Stimulated activated naive CD8-positive, alpha-beta T cell treated with anti-CD3 and anti-CD28 coated beads, Interleukin-15, Interleukin-2, amounts not matched to agents 100 ng/mL and 50 ng/mL, for 24 hours (primary cell): Measurements from ENCODE around the gene THAP4.
A peak's percentile ranks its signal among the peaks of the same experiment; 100 is the strongest.

Experiments used
- H3K27ac Mint-ChIP-seq: one replicate; pipeline ENCODE4 v1.8.0; 2021; ENCODE audit warnings: mild to moderate bottlenecking, mixed read lengths
- H3K27me3 Mint-ChIP-seq: one replicate; pipeline ENCODE4 v1.8.0; 2021; ENCODE audit warnings: mixed read lengths
- H3K36me3 Mint-ChIP-seq: one replicate; pipeline ENCODE4 v1.8.0; 2021; ENCODE audit warnings: low read depth, mixed read lengths
- H3K4me1 Mint-ChIP-seq: one replicate; pipeline ENCODE4 v1.8.0; 2021; ENCODE audit warnings: low read depth, mixed read lengths
- H3K4me3 Mint-ChIP-seq: one replicate; pipeline ENCODE4 v1.8.0; 2021; ENCODE audit warnings: mild to moderate bottlenecking, mixed read lengths
- H3K9me3 Mint-ChIP-seq: one replicate; pipeline ENCODE4 v1.8.0; 2021; ENCODE audit warnings: mixed read lengths

Gene THAP4

GRCh38 chr2:241637018-241637794 is at the start of gene THAP4, which contains the start of gene ATG4B:
TSS of gene THAP4 (minus strand) at chr2:241637158. CDS start at chr2:241637017, 141 bp downstream.
TSS of gene ATG4B (plus strand) at chr2:241637693. CDS start at chr2:241637715, 22 bp downstream.
- Mint-ChIP-seq H3K4me1 (peaks cover 56% of the 10 kb centered on the region), H3K27me3 (no peaks in the 10 kb centered on the region), H3K36me3 (peaks cover 45% of the 10 kb centered on the region), H3K9me3 (no peaks in the 10 kb centered on the region), H3K27ac (peak within 1 kb of the TSS; percentile 91), H3K4me3 (peak within 1 kb of the TSS; percentile 92)

GRCh38 chr2:241686324-241686649 is 49.3 kb upstream of the THAP4 start:
- Mint-ChIP-seq H3K4me1 (peaks cover 44% of the 10 kb centered on the region), H3K4me3 (peak overlapping the region; percentile 88), H3K27ac (peak overlapping the region; percentile 84), H3K27me3 (no peaks in the 10 kb centered on the region), H3K36me3 (peaks cover 65% of the 10 kb centered on the region), H3K9me3 (no peaks in the 10 kb centered on the region)

- Mint-ChIP-seq H3K27ac (peak overlapping the region; percentile 59), H3K9me3 (no peaks in the 10 kb centered on the region), H3K4me3 (no peak overlapping the region), H3K27me3 (no peaks in the 10 kb centered on the region), H3K36me3 (peaks cover 76% of the 10 kb centered on the region), H3K4me1 (peaks cover 18% of the 10 kb centered on the region)
These were observed 44.1 kb upstream of the THAP4 start for GRCh38 chr2:241680827-241681599.

- peaks cover 76% of the 10 kb centered on the region for H3K36me3 Mint-ChIP-seq
- no peak overlapping the region for H3K4me3 Mint-ChIP-seq
- H3K9me3 Mint-ChIP-seq, result no peaks in the 10 kb centered on the region
- peaks cover 11% of the 10 kb centered on the region for H3K4me1 Mint-ChIP-seq
- no peaks in the 10 kb centered on the region for H3K27me3 Mint-ChIP-seq
- H3K27ac Mint-ChIP-seq, result no peak overlapping the region
These were observed 43.1 kb upstream of the THAP4 start for GRCh38 chr2:241680044-241680443.

- Mint-ChIP-seq H3K27me3 (no peaks in the 10 kb centered on the region), H3K4me3 (no peak overlapping the region), H3K27ac (no peak overlapping the region), H3K4me1 (peaks cover 3% of the 10 kb centered on the region), H3K36me3 (peaks cover 66% of the 10 kb centered on the region), H3K9me3 (no peaks in the 10 kb centered on the region)
These were observed 42.0 kb upstream of the THAP4 start for GRCh38 chr2:241678784-241679540.

GRCh38 chr2:241678307-241678706 is 41.3 kb upstream of the THAP4 start:
- Mint-ChIP-seq H3K9me3 (no peaks in the 10 kb centered on the region), H3K36me3 (peaks cover 60% of the 10 kb centered on the region), H3K4me1 (peaks cover 6% of the 10 kb centered on the region)

GRCh38 chr2:241677392-241677791 is 40.4 kb upstream of the THAP4 start:
- no peaks in the 10 kb centered on the region for H3K27me3 Mint-ChIP-seq
- H3K4me3 Mint-ChIP-seq, result no peak overlapping the region
- H3K9me3 Mint-ChIP-seq, result no peaks in the 10 kb centered on the region
- no peak overlapping the region for H3K27ac Mint-ChIP-seq
- H3K4me1 Mint-ChIP-seq, result peaks cover 9% of the 10 kb centered on the region
- H3K36me3 Mint-ChIP-seq, result peaks cover 57% of the 10 kb centered on the region

More at GRCh38 chr2:241678307-241678706, 41.3 kb upstream of the THAP4 start:
- no peak overlapping the region for H3K27ac Mint-ChIP-seq
- no peak overlapping the region for H3K4me3 Mint-ChIP-seq
- H3K27me3 Mint-ChIP-seq, result no peaks in the 10 kb centered on the region

GRCh38 chr2:241676665-241677064 is 39.7 kb upstream of the THAP4 start:
- Mint-ChIP-seq H3K36me3 (peaks cover 50% of the 10 kb centered on the region), H3K4me1 (peaks cover 9% of the 10 kb centered on the region), H3K27me3 (no peaks in the 10 kb centered on the region), H3K27ac (no peak overlapping the region), H3K4me3 (no peak overlapping the region), H3K9me3 (no peaks in the 10 kb centered on the region)

GRCh38 chr2:241675885-241676284 is 38.9 kb upstream of the THAP4 start:
- Mint-ChIP-seq H3K27me3 (no peaks in the 10 kb centered on the region), H3K4me3 (no peak overlapping the region), H3K36me3 (peaks cover 42% of the 10 kb centered on the region), H3K9me3 (no peaks in the 10 kb centered on the region), H3K27ac (no peak overlapping the region), H3K4me1 (peaks cover 9% of the 10 kb centered on the region)

GRCh38 chr2:241673797-241674725 is 37.1 kb upstream of the THAP4 start:
- H3K27ac Mint-ChIP-seq, result peak overlapping the region; percentile 2
- H3K27me3 Mint-ChIP-seq, result no peaks in the 10 kb centered on the region
- peaks cover 31% of the 10 kb centered on the region for H3K36me3 Mint-ChIP-seq

GRCh38 chr2:241673189-241673663 is 36.3 kb upstream of the THAP4 start:
- H3K9me3 Mint-ChIP-seq, result no peaks in the 10 kb centered on the region
- H3K4me1 Mint-ChIP-seq, result peaks cover 6% of the 10 kb centered on the region
- H3K36me3 Mint-ChIP-seq, result peaks cover 33% of the 10 kb centered on the region
- no peaks in the 10 kb centered on the region for H3K27me3 Mint-ChIP-seq
- H3K27ac Mint-ChIP-seq, result no peak overlapping the region
- no peak overlapping the region for H3K4me3 Mint-ChIP-seq

More at GRCh38 chr2:241673797-241674725, 37.1 kb upstream of the THAP4 start:
- H3K4me1 Mint-ChIP-seq, result peaks cover 6% of the 10 kb centered on the region
- H3K9me3 Mint-ChIP-seq, result no peaks in the 10 kb centered on the region
- no peak overlapping the region for H3K4me3 Mint-ChIP-seq

GRCh38 chr2:241672243-241673188 is 35.6 kb upstream of the THAP4 start:
- H3K36me3 Mint-ChIP-seq, result peaks cover 29% of the 10 kb centered on the region
- peaks cover 6% of the 10 kb centered on the region for H3K4me1 Mint-ChIP-seq
- no peaks in the 10 kb centered on the region for H3K27me3 Mint-ChIP-seq
- H3K27ac Mint-ChIP-seq, result no peak overlapping the region
- H3K4me3 Mint-ChIP-seq, result no peak overlapping the region
- no peaks in the 10 kb centered on the region for H3K9me3 Mint-ChIP-seq
